Measurements from ENCODE around the gene GPR39. TPM values are rescaled to one million over a fixed set of nuclear protein-coding genes. Genes with fewer than 3 reads are reported as not detected.

GPR39 gene
- polyA plus RNA-seq, 2 of the 4 experiments (the other 2 are of a cell fraction): 11.3 to 11.8 TPM

DNA sequence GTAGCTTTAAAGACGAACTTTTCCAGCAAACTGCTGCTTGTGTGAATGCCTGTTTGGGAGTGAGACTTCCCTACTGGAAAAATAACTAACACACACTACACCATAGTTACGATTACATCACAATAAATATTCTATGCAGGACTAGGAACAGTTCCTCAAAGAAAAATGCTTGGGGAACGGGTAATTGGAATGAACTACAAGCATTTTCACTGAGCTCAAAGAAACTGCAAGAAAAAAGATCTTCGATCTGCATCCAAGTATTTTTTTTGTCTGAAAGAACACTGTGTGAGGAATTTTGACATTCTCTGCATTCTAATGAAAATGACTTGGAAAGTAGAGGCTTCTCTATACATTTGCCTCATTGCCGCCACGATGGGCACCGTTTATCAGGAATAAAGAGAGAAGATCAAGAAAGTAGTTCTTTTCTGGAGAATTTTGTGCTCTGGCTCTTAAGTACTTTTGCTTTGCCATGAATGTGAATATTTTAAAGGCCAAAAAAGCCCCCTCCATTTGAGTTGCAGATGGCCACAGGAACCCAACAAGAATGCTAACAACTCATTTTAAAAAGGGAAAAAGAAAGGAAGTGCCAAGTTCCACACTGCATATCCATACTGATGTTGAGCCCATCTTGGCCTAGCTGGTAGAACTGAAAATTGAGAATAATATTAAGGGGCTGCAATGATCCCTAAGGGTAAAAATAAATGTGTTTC lies 239.8 kb downstream of the GPR39 start:
- TF ChIP-seq, protein P1, sequence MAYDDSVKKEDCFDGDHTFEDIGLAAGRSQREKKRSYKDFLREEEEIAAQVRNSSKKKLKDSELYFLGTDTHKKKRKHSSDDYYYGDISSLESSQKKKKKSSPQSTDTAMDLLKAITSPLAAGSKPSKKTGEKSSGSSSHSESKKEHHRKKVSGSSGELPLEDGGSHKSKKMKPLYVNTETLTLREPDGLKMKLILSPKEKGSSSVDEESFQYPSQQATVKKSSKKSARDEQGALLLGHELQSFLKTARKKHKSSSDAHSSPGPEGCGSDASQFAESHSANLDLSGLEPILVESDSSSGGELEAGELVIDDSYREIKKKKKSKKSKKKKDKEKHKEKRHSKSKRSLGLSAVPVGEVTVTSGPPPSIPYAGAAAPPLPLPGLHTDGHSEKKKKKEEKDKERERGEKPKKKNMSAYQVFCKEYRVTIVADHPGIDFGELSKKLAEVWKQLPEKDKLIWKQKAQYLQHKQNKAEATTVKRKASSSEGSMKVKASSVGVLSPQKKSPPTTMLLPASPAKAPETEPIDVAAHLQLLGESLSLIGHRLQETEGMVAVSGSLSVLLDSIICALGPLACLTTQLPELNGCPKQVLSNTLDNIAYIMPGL (CRISPR knock-in tag; IDR thresholded peaks at IDR 0.05; ENCODE audit: borderline replicate concordance): no peak
- TF ChIP-seq ZC3H11A (IDR thresholded peaks at IDR 0.05): no peak
- TF ChIP-seq, protein P2, sequence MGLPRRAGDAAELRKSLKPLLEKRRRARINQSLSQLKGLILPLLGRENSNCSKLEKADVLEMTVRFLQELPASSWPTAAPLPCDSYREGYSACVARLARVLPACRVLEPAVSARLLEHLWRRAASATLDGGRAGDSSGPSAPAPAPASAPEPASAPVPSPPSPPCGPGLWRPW (IDR thresholded peaks at IDR 0.05): no peak
- TF ChIP-seq GATA3 (IDR thresholded peaks at IDR 0.05; ENCODE audit: borderline replicate concordance): no peak
- no peak for TF ChIP-seq KDM5A (IDR thresholded peaks at IDR 0.05)
- CTCF ChIA-PET: no interaction called here

DNA sequence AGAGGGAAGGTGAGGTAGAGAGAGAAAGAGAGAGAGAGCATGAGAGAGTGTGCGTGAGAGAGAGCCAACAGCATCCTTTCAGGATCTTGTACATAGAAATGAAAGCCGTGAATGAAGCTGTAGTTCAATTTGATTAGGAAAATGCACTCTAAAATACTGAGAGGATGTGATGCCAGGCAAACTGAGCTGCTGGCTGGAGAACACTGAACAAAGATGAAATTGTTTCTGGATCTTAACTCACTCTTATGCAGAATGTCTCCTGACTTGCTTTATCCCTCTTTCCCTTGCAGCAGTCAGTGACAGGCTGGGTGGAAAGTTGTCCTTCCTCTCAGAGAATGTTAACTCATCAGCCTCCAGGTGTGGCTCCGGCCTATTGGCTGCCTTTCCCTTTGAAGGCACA lies 242.7 kb downstream of the GPR39 start:
- Histone ChIP-seq H3K4me3 (no peak overlapping the region), H3K9me3 (no peaks in the 10 kb centered on the region), H3K4me1 (no peaks in the 10 kb centered on the region), H3K27ac (no peak overlapping the region), H3K4me2 (no peak overlapping the region)
- DNase-seq (ENCODE audit: low read depth in 1 of 2, low spot score in 1 of 2): no peak
- FAIRE-seq: no peak
- TF ChIP-seq KDM5A (IDR thresholded peaks at IDR 0.05) (no peak), GATA3 (IDR thresholded peaks at IDR 0.05; ENCODE audit: borderline replicate concordance) (no peak), RARB (CRISPR knock-in tag; IDR thresholded peaks at IDR 0.05) (no peak), NFE2L2 (conservative IDR thresholded peaks at IDR 0.05; ENCODE audit: low read length) (no peak)
- TF ChIP-seq, protein P3, sequence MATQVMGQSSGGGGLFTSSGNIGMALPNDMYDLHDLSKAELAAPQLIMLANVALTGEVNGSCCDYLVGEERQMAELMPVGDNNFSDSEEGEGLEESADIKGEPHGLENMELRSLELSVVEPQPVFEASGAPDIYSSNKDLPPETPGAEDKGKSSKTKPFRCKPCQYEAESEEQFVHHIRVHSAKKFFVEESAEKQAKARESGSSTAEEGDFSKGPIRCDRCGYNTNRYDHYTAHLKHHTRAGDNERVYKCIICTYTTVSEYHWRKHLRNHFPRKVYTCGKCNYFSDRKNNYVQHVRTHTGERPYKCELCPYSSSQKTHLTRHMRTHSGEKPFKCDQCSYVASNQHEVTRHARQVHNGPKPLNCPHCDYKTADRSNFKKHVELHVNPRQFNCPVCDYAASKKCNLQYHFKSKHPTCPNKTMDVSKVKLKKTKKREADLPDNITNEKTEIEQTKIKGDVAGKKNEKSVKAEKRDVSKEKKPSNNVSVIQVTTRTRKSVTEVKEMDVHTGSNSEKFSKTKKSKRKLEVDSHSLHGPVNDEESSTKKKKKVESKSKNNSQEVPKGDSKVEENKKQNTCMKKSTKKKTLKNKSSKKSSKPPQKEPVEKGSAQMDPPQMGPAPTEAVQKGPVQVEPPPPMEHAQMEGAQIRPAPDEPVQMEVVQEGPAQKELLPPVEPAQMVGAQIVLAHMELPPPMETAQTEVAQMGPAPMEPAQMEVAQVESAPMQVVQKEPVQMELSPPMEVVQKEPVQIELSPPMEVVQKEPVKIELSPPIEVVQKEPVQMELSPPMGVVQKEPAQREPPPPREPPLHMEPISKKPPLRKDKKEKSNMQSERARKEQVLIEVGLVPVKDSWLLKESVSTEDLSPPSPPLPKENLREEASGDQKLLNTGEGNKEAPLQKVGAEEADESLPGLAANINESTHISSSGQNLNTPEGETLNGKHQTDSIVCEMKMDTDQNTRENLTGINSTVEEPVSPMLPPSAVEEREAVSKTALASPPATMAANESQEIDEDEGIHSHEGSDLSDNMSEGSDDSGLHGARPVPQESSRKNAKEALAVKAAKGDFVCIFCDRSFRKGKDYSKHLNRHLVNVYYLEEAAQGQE (IDR thresholded peaks at IDR 0.05): no peak
- TF ChIP-seq, protein P4, sequence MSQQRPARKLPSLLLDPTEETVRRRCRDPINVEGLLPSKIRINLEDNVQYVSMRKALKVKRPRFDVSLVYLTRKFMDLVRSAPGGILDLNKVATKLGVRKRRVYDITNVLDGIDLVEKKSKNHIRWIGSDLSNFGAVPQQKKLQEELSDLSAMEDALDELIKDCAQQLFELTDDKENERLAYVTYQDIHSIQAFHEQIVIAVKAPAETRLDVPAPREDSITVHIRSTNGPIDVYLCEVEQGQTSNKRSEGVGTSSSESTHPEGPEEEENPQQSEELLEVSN (IDR thresholded peaks at IDR 0.05; ENCODE audit: borderline replicate concordance, low read depth): no peak
- TF ChIP-seq, protein P5, sequence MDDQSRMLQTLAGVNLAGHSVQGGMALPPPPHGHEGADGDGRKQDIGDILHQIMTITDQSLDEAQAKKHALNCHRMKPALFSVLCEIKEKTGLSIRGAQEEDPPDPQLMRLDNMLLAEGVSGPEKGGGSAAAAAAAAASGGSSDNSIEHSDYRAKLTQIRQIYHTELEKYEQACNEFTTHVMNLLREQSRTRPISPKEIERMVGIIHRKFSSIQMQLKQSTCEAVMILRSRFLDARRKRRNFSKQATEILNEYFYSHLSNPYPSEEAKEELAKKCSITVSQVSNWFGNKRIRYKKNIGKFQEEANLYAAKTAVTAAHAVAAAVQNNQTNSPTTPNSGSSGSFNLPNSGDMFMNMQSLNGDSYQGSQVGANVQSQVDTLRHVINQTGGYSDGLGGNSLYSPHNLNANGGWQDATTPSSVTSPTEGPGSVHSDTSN (IDR thresholded peaks at IDR 0.05): no peak
- ChIA-PET POLR2A (no interaction called here), CTCF (interaction anchor here (1.4 to 2.8 kb wide), 2 partner anchors 9 to 13 kb away, joined by 4 to 7 read pairs; no protein-coding TSS in a partner anchor)
- ATAC-seq: no peak
- 88% methylated on average over 3 of the region's 3 CpGs for WGBS (ENCODE audit: missing lambda C conversion rate)

More for the DNA sequence above, 239.8 kb downstream of the GPR39 start:
- 72% methylated on average over 7 of the region's 7 CpGs for WGBS (ENCODE audit: missing lambda C conversion rate)
- Histone ChIP-seq H3K9me3 (no peaks in the 10 kb centered on the region), H3K4me3 (no peak overlapping the region), H3K4me2 (no peak overlapping the region), H3K4me1 (no peaks in the 10 kb centered on the region), H3K27ac (no peak overlapping the region)
- ATAC-seq (no peak), FAIRE-seq (no peak), DNase-seq (ENCODE audit: low read depth in 1 of 2, low spot score in 1 of 2) (no peak)
- POLR2A ChIA-PET: no interaction called here

DNA sequence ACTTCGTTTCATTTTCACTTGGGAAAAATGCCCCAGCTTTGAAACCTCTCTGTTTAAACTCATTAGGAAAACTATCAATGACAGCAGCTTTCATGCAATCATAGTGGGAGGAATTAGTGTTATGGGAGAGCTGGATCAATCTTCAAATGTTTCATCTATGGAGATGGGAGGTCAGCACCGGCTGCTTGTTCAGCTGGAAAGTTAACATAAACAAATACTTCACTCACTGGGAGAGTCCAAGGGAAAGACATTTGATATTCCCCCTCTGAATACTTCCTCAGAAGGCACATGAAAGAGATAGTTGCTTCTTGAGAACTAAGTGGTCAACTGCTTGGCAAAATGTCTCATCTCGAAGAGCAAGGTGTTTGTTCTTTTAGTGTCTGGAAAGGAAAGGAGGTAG lies 246.1 kb downstream of the GPR39 start:
- no peaks in the 10 kb centered on the region for H3K4me1 ChIP-seq
- ATAC-seq (no peak), DNase-seq (ENCODE audit: low read depth in 1 of 2, low spot score in 1 of 2) (no peak), FAIRE-seq (no peak)
- no peak overlapping the region for H3K27ac ChIP-seq
- 39% methylated on average over 3 of the region's 3 CpGs for WGBS (ENCODE audit: missing lambda C conversion rate)
- H3K4me3 ChIP-seq: no peak overlapping the region
- H3K9me3 ChIP-seq: no peaks in the 10 kb centered on the region
- POLR2A ChIA-PET: no interaction called here
- CTCF ChIA-PET: interaction anchor here (0.9 kb wide), 1 partner anchor 12 kb away, joined by 3 read pairs; no protein-coding TSS in a partner anchor
- H3K4me2 ChIP-seq: no peak overlapping the region
- no peak for TF ChIP-seq CEBPB (IDR thresholded peaks at IDR 0.05)
- TF ChIP-seq RFX5 (IDR thresholded peaks at IDR 0.05): no peak
- TF ChIP-seq PHF8 (IDR thresholded peaks at IDR 0.05; ENCODE audit: borderline replicate concordance, low read depth): no peak
- TF ChIP-seq, protein P6, sequence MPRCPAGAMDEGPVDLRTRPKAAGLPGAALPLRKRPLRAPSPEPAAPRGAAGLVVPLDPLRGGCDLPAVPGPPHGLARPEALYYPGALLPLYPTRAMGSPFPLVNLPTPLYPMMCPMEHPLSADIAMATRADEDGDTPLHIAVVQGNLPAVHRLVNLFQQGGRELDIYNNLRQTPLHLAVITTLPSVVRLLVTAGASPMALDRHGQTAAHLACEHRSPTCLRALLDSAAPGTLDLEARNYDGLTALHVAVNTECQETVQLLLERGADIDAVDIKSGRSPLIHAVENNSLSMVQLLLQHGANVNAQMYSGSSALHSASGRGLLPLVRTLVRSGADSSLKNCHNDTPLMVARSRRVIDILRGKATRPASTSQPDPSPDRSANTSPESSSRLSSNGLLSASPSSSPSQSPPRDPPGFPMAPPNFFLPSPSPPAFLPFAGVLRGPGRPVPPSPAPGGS (IDR thresholded peaks at IDR 0.05): no peak
- TF ChIP-seq RNF2 (IDR thresholded peaks at IDR 0.05; ENCODE audit: borderline replicate concordance, low read depth): no peak
- TF ChIP-seq, protein P7, sequence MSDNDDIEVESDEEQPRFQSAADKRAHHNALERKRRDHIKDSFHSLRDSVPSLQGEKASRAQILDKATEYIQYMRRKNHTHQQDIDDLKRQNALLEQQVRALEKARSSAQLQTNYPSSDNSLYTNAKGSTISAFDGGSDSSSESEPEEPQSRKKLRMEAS (IDR thresholded peaks at IDR 0.05): no peak
- TF ChIP-seq FOSB (CRISPR knock-in tag; IDR thresholded peaks at IDR 0.05): no peak
- TF ChIP-seq, protein P8, sequence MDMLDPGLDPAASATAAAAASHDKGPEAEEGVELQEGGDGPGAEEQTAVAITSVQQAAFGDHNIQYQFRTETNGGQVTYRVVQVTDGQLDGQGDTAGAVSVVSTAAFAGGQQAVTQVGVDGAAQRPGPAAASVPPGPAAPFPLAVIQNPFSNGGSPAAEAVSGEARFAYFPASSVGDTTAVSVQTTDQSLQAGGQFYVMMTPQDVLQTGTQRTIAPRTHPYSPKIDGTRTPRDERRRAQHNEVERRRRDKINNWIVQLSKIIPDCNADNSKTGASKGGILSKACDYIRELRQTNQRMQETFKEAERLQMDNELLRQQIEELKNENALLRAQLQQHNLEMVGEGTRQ (IDR thresholded peaks at IDR 0.05): no peak
- no peak for TF ChIP-seq EHMT2 (IDR thresholded peaks at IDR 0.05; ENCODE audit: low read depth)
- TF ChIP-seq ZFP36 (IDR thresholded peaks at IDR 0.05; ENCODE audit: borderline replicate concordance, partially characterized antibody): no peak
- TF ChIP-seq, protein P9, sequence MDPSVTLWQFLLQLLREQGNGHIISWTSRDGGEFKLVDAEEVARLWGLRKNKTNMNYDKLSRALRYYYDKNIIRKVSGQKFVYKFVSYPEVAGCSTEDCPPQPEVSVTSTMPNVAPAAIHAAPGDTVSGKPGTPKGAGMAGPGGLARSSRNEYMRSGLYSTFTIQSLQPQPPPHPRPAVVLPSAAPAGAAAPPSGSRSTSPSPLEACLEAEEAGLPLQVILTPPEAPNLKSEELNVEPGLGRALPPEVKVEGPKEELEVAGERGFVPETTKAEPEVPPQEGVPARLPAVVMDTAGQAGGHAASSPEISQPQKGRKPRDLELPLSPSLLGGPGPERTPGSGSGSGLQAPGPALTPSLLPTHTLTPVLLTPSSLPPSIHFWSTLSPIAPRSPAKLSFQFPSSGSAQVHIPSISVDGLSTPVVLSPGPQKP (IDR thresholded peaks at IDR 0.05; ENCODE audit: low read depth, low read length): no peak

Measured in A549 (cell line).